SKM-1 treated with dmso at 0.1 percent for 144 hours (cell line): ENCODE measurements around the gene LRPAP1.
"Not testable (repeated sequence)": the region's sequence is repeated elsewhere in the genome, so short reads cannot be mapped to it uniquely, and the experiment has no call there.

Experiments
- DNase-seq: peaks from one replicate; lab custom pipeline; 2025; ENCODE audit not compliant: unreplicated experiment; lab: John Stamatoyannopoulos, UW

Gene LRPAP1

GRCh38 chr4:3531879-3532750 lies at the start of gene LRPAP1:
Gene LRPAP1, minus strand, starts transcription at chr4:3532422. Its CDS starts 10 bp downstream, at chr4:3532412.
- DNase-seq = peak; percentile 86

GRCh38 chr4:3581334-3582090 lies 49.3 kb upstream of the LRPAP1 start:
- peak; percentile 3 for DNase-seq

GRCh38 chr4:3580859-3581258 lies 48.6 kb upstream of the LRPAP1 start:
- not testable (repeated sequence) for DNase-seq

GRCh38 chr4:3578527-3579144 lies 46.4 kb upstream of the LRPAP1 start:
- not testable (repeated sequence) for DNase-seq

- DNase-seq = not testable (repeated sequence)
Measured at GRCh38 chr4:3578052-3578451, 45.8 kb upstream of the LRPAP1 start.

- DNase-seq = not testable (repeated sequence)
Measured at GRCh38 chr4:3577208-3577892, 45.1 kb upstream of the LRPAP1 start.

- not testable (repeated sequence) for DNase-seq
Measured at GRCh38 chr4:3576533-3577207, 44.4 kb upstream of the LRPAP1 start.

GRCh38 chr4:3575426-3576369 lies 43.5 kb upstream of the LRPAP1 start:
- DNase-seq = not testable (repeated sequence)

GRCh38 chr4:3574865-3575264 lies 42.6 kb upstream of the LRPAP1 start:
- not testable (repeated sequence) for DNase-seq

- not testable (repeated sequence) for DNase-seq
Measured at GRCh38 chr4:3574346-3574745, 42.1 kb upstream of the LRPAP1 start.

GRCh38 chr4:3573131-3573530 lies 40.9 kb upstream of the LRPAP1 start:
- no peak for DNase-seq

- DNase-seq = no peak
Measured at GRCh38 chr4:3572363-3572762, 40.1 kb upstream of the LRPAP1 start.

GRCh38 chr4:3571921-3572320 lies 39.7 kb upstream of the LRPAP1 start:
- DNase-seq = no peak

- not testable (repeated sequence) for DNase-seq
Measured at GRCh38 chr4:3570923-3571322, 38.7 kb upstream of the LRPAP1 start.

- DNase-seq = not testable (repeated sequence)
Measured at GRCh38 chr4:3569611-3570010, 37.4 kb upstream of the LRPAP1 start.

- not testable (repeated sequence) for DNase-seq
Measured at GRCh38 chr4:3566701-3567100, 34.5 kb upstream of the LRPAP1 start.

GRCh38 chr4:3566301-3566700 lies 34.1 kb upstream of the LRPAP1 start:
- DNase-seq = not testable (repeated sequence)

- DNase-seq = not testable (repeated sequence)
Measured at GRCh38 chr4:3564948-3565347, 32.7 kb upstream of the LRPAP1 start.

GRCh38 chr4:3563403-3563802 lies 31.2 kb upstream of the LRPAP1 start:
- DNase-seq = no peak
